ENCODE results near the gene TBC1D20.
A peak's percentile ranks its signal among the peaks of the same experiment; 100 is the strongest.

TBC1D20 gene

GRCh38 chr20:418858-419365 is 43.4 kb downstream of the TBC1D20 start:
- no peak for DNase-seq

GRCh38 chr20:417801-418342 is 44.5 kb downstream of the TBC1D20 start:
- no peak for DNase-seq

GRCh38 chr20:416950-417800 is 45.2 kb downstream of the TBC1D20 start:
- no peak for DNase-seq

GRCh38 chr20:415820-416322 is 46.5 kb downstream of the TBC1D20 start:
- DNase-seq = no peak

- DNase-seq = no peak
Observed at GRCh38 chr20:414161-414560, 48.2 kb downstream of the TBC1D20 start.

GRCh38 chr20:412081-412480 is 50.3 kb downstream of the TBC1D20 start:
- DNase-seq = no peak

- DNase-seq = no peak
Observed at GRCh38 chr20:409697-410559, 52.4 kb downstream of the TBC1D20 start.

- peak; percentile 38 for DNase-seq
Observed at GRCh38 chr20:408843-409696, 53.3 kb downstream of the TBC1D20 start.

GRCh38 chr20:407953-408842 is 54.1 kb downstream of the TBC1D20 start, which contains the start of gene RBCK1:
Gene RBCK1, plus strand, starts transcription at chr20:408299. Its CDS starts 459 bp downstream, at chr20:408758.
- DNase-seq = peak; percentile 85

- peak; percentile 83 for DNase-seq
Observed at GRCh38 chr20:407133-407952, 55.0 kb downstream of the TBC1D20 start.

- DNase-seq = no peak
Observed at GRCh38 chr20:406200-407132, 55.9 kb downstream of the TBC1D20 start.

- no peak for DNase-seq
Observed at GRCh38 chr20:404088-404487, 58.2 kb downstream of the TBC1D20 start.

GRCh38 chr20:403582-403957 is 58.8 kb downstream of the TBC1D20 start:
- no peak for DNase-seq

- no peak for DNase-seq
Observed at GRCh38 chr20:402898-403581, 59.3 kb downstream of the TBC1D20 start.

- no peak for DNase-seq
Observed at GRCh38 chr20:402496-402885, 59.8 kb downstream of the TBC1D20 start.

- DNase-seq = peak; percentile 67
Observed at GRCh38 chr20:401682-402495, 60.4 kb downstream of the TBC1D20 start.
